Panc1 (cell line): ENCODE results near the gene RAB3B. TPM values are rescaled to one million over a fixed set of nuclear protein-coding genes. Genes with fewer than 3 reads are reported as not detected.

Experiments
- ATAC-seq: fragments of 200-7000 bp; cut with Tn5 transposase; 2 replicates; pipeline ENCODE4 v1.9.1; 2020; ENCODE audit warnings: mild to moderate bottlenecking, moderate library complexity
- BruUV-seq: library from RNA; stranded (reverse); fragments of 400-500 nt; replicated peaks from 2 replicates; lab custom pipeline; 2021; lab: Mats Ljungman, UMichigan
- CTCF ChIA-PET: fragments of 300-600 bp; sonication (Branson Sonifier 250); formaldehyde crosslinking; loops from one replicate; lab custom pipeline; 2022; ENCODE audit warnings: antibody characterized with exemption; lab: Charles Lee
- POLR2A ChIA-PET: fragments of 300-600 bp; sonication (Branson Sonifier 250); formaldehyde crosslinking; loops from one replicate; lab custom pipeline; 2022; ENCODE audit warnings: antibody characterized with exemption; lab: Charles Lee
- DNase-seq: peaks from one replicate; pipeline ENCODE4 v3.0.0-alpha.2; 2010; ENCODE audit warnings: low read depth, low spot score
- H3K27ac ChIP-seq: 2 replicates; pipeline ENCODE4 v1.5.1; 2011; ENCODE audit warnings: mild to moderate bottlenecking, low read length, inconsistent platforms
- H3K27me3 ChIP-seq: fragments of 200-500 bp; sonication (Bioruptor generic); 2 replicates; pipeline ENCODE4 v1.6.0; 2014; ENCODE audit warnings: low read length, inconsistent platforms; ENCODE audit not compliant: control insufficient read depth, insufficient read depth
- H3K36me3 ChIP-seq: fragments of 200-500 bp; sonication (Bioruptor generic); 2 replicates; pipeline ENCODE4 v1.5.1; 2014; ENCODE audit warnings: inconsistent platforms, mild to moderate bottlenecking, low read length, moderate library complexity; ENCODE audit not compliant: control insufficient read depth, insufficient read depth
- H3K4me1 ChIP-seq: 2 replicates; pipeline ENCODE4 v1.5.1; 2011; ENCODE audit warnings: inconsistent platforms, mild to moderate bottlenecking, low read length, moderate library complexity; ENCODE audit not compliant: control insufficient read depth, insufficient read depth
- H3K4me3 ChIP-seq, 2 experiments: 2 replicates each; pipeline ENCODE4 v1.5.1; 2011 to 2012; ENCODE audit warnings: low read depth in 2 of 2, low read length in 2 of 2, mild to moderate bottlenecking in 2 of 2, inconsistent platforms in 1 of 2, moderate library complexity in 1 of 2
- H3K9me3 ChIP-seq: fragments of 200-500 bp; sonication (Bioruptor generic); 2 replicates; pipeline ENCODE4 v1.5.1; 2014; ENCODE audit warnings: low read depth, mild to moderate bottlenecking, inconsistent platforms, low read length, moderate library complexity; ENCODE audit not compliant: control insufficient read depth, insufficient read depth
- CTCF ChIP-seq: fragments of 450-650 bp; IDR thresholded peaks from 2 replicates; pipeline ENCODE4 v1.5.1; 2017; ENCODE audit warnings: mild to moderate bottlenecking
- POLR2AphosphoS5 ChIP-seq: IDR thresholded peaks from 2 replicates; pipeline ENCODE4 v1.6.1; 2012; ENCODE audit warnings: mild to moderate bottlenecking, low read depth, low read length, moderate library complexity
- REST ChIP-seq, 2 experiments: IDR thresholded peaks; 2 replicates each; pipeline ENCODE4 v1.6.1; 2011 to 2012; ENCODE audit warnings: low read depth in 2 of 2, control low read depth in 1 of 2, low read length in 1 of 2, mild to moderate bottlenecking in 1 of 2, moderate library complexity in 1 of 2; ENCODE audit not compliant: insufficient read depth in 1 of 2
- SIN3A ChIP-seq: IDR thresholded peaks from 2 replicates; pipeline ENCODE4 v1.6.1; 2012; ENCODE audit warnings: low read depth, mild to moderate bottlenecking, low read length, moderate library complexity, borderline replicate concordance; ENCODE audit not compliant: insufficient read depth
- TCF7L2 ChIP-seq: IDR thresholded peaks from 2 replicates; pipeline ENCODE4 v1.6.1; 2011; ENCODE audit warnings: mild to moderate bottlenecking, low read depth, low read length, inconsistent platforms
- in situ Hi-C: cut with HindIII; loops from 2 replicates; pipeline ENCODE4 v1.10.0; 2016; ENCODE audit warnings: low sequenced_read_pairs, low pct_unique_long_range_greater_than_20kb
- intact Hi-C: fragments of 100-400 bp; cut with micrococcal nuclease; formaldehyde crosslinking; loops from one replicate; pipeline ENCODE4 v1.10.0; 2022; ENCODE audit not compliant: unreplicated experiment
- total RNA-seq: library from RNA; stranded (reverse); gene quantifications from one replicate; pipeline ENCODE4 v1.2.1, GENCODE V29; 2021; ENCODE audit not compliant: unreplicated experiment

RAB3B gene
- total RNA-seq, 1 experiment from 2014 or later: 1.2 TPM

- ChIA-PET CTCF (no interaction called here), POLR2A (no interaction called here)
- H3K4me3 ChIP-seq: no peak overlapping the region
- TF ChIP-seq POLR2AphosphoS5 (no peak), CTCF (no peak), SIN3A (no peak), TCF7L2 (no peak), REST (IDR thresholded peaks at IDR 0.05; ENCODE audit: insufficient read depth in 1 of 2, low read depth in 2 of 2, low read length in 1 of 2) (no peak)
- in situ Hi-C loops: no loop called here
- H3K36me3 ChIP-seq: no peaks in the 10 kb centered on the region
- H3K27me3 ChIP-seq: no peaks in the 10 kb centered on the region
- H3K4me1 ChIP-seq: no peaks in the 10 kb centered on the region
- intact Hi-C loops: no loop called here
- H3K27ac ChIP-seq: no peak overlapping the region
- DNase-seq (no peak), ATAC-seq (no peak)
- H3K9me3 ChIP-seq: no peaks in the 10 kb centered on the region
- no TSS peak for BruUV-seq
These were observed 128.8 kb downstream of the RAB3B start for GRCh38 chr1:51861669-51862068.

- Histone ChIP-seq H3K27ac (no peak overlapping the region), H3K36me3 (no peaks in the 10 kb centered on the region), H3K9me3 (no peaks in the 10 kb centered on the region), H3K4me1 (no peaks in the 10 kb centered on the region), H3K4me3 (no peak overlapping the region), H3K27me3 (no peaks in the 10 kb centered on the region)
- ChIA-PET CTCF (no interaction called here), POLR2A (no interaction called here)
- DNase-seq (no peak), ATAC-seq (no peak)
- intact Hi-C loops: no loop called here
- BruUV-seq: no TSS peak
- in situ Hi-C loops: no loop called here
- TF ChIP-seq POLR2AphosphoS5: no peak
- no peak for TF ChIP-seq REST (IDR thresholded peaks at IDR 0.05; ENCODE audit: insufficient read depth in 1 of 2, low read depth in 2 of 2, low read length in 1 of 2)
- no peak for TF ChIP-seq CTCF
- TF ChIP-seq TCF7L2: no peak
- TF ChIP-seq SIN3A: no peak
These were observed 130.8 kb downstream of the RAB3B start for GRCh38 chr1:51859735-51860134.
